Left colon (tissue), 2 donors: ENCODE data around the gene TBC1D5. TPM values are rescaled to one million over a fixed set of nuclear protein-coding genes. Genes with fewer than 3 reads are reported as not detected.
A peak's percentile ranks its signal among the peaks of the same experiment; 100 is the strongest.

Experiments used
- ATAC-seq: fragments of 200-7000 bp; cut with Tn5 transposase; one replicate; pipeline ENCODE4 v1.9.1; 2020; ENCODE audit warnings: mild to moderate bottlenecking, moderate library complexity
- DNase-seq, 2 donors: peaks; one replicate each; pipeline ENCODE4 v3.0.0-alpha.2; 2020
- intact Hi-C, 2 donors: fragments of 100-400 bp; cut with DNase I in 1 of 2; cut with micrococcal nuclease in 1 of 2; formaldehyde crosslinking; loops; one replicate each; pipeline versions ENCODE4 v1.11.2 to v1.14.0; 2022; cut with DNase I, micrococcal nuclease
- total RNA-seq, 2 donors: library from RNA; stranded (reverse); fragmentation: NEBNext Ultra II Directional; extraction: Animal tissue kit (Norgen Biotek cat#: 25700); gene quantifications; one replicate each; pipeline ENCODE4 v1.2.1, GENCODE V29; 2021
- donor health status: DM: no; HTN: no; CAD: no.
- donor health status: DM: yes; HTN: yes; CAD: no.

Gene TBC1D5
- total RNA-seq, 2 donors from 2014 or later, result 32.4 to 34.7 TPM

DNA sequence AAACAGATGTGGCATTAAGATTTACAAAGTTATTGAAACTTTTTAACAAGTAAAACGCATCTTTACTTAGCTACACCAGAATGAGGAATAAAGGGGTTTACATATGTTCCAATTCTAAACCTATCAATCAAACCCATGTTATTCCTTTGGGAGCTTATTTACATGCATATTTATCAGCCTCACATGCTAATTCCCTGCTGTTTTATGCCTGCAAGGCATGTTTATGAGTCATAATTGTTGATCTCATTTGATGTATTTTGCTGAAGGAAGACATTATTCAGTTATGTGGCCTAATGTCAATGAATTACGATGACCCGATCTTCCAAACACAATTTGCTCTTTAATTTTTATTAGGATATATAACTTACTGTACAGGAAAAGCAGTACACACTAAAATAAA lies 272.9 kb downstream of the TBC1D5 start:
- intact Hi-C loops, result no loop called here
- ATAC-seq (no peak), DNase-seq (no peak)

DNA sequence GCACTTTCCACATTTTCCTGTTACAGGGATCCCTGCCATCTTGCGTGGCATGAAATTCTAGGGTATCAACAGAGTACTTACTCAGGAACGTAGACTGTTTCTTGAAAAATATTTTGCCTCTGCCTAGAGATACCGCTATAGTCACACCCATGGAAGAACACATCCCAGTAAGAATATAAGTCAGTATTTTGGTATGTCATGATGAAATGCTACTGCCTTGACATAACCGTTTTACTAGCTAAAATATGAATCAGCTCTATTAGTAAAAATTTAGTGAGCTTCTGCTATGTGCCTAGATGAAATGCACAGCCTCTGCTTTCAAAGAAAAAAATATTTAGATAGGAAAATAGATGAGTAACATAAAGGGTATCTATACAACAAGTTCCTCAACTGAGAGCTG lies 276.4 kb downstream of the TBC1D5 start:
- ATAC-seq (no peak), DNase-seq (no peak)
- intact Hi-C loops, result no loop called here

DNA sequence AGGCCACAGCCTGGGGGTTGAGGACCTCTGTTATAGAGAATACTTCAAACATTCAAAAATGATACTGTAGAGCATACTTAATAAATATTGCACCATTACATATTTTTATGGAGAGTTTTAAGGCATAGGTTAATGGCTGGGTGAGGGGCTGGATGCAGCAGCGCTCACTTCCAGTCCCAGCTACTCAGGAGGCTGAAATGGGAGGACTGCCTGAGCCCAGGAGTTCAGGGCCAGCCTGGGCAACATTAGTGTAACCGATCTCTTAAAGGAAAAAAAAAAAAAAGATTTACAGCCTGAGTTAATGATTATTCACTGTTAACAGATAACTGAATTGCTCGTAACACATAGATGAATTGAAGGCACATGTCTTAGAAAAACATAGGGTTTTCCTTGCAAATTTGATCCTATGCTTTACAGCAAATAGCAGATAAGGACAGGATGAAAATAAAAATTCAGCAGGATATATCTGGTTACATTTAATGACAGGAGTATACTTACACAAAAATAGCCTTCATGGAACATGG lies 282.9 kb downstream of the TBC1D5 start:
- ATAC-seq, result peak; percentile 66
- no peak for DNase-seq
- intact Hi-C loops, result no loop called here

DNA sequence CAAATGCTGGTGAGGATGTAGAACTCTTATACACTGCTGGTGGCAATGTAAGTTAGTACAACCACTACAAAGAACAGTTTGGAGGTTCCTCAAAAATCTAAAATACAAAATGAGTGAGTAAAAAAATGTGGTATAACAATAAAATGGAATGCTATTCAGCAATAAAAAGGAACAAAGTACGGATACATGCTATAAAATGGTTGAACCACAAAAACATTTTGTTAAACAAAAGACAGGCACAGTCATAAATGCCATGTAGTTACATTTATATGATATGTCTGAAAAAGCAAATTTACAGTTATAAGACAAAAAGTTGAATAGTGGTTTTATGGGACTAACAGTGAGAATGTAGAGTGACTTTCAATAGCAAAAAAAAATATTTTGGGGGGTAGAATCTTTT lies 285.8 kb downstream of the TBC1D5 start:
- ATAC-seq, result peak; percentile 70

DNA sequence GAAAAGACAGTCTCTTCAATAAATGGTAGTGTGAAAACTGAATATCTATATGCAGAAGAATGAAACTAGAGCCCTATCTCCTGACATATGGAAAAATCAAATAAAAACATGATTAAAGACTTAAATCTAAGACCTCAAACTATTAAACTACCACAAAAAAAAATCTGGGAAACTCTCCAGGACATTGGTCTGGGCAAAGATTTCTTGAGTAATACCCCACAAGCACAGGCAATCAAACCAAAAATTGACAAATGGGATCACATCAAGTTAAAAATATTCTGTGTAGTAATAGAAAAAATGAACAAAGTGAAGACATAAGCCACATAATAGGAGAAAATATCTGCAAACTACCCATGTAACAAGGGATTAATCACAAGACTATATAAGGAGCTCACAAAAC lies 286.4 kb downstream of the TBC1D5 start:
- ATAC-seq, result no peak
- intact Hi-C loops, result no loop called here
- DNase-seq, result no peak

More for the DNA sequence above, 285.8 kb downstream of the TBC1D5 start:
- DNase-seq, result no peak
- intact Hi-C loops, result no loop called here

DNA sequence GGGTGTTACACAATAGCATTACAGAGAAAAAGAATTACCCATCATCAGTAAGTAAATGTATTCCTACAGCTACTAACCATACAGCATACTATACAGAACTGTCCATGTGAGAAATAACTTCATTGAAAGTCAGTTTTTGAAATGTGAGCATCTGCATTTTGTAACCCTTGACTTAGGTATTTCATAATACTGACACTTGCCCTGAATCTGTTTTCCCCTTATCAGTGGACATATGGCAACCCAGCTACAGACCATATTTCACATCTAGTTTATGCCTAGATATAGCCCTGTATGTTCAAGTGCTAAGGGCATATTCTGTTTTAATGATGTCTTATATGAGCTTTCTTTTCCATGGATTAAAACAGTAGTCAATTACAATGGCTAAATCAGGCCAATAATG lies 297.6 kb downstream of the TBC1D5 start:
- intact Hi-C loops, result no loop called here
- ATAC-seq, result no peak

DNA sequence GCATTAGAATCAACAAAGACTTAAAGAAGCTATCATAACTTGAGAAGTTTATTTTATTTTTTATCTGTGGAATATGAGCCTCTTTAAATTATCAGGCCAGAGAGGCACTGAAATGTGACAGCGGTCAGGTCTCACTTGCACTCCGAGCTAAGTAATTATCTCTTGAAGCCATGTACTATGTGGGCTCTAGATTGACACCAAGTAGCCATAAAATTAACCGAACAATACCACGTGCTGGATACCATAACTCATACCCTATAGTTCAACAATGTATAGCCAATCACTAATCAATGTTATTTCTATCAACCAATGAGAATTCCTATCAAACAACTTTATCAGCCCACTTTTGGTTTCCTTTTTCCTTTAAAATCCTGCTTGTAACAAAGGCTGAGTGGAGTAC lies 299.3 kb downstream of the TBC1D5 start:
- ATAC-seq (no peak), DNase-seq (no peak)
- intact Hi-C loops, result no loop called here

More for the DNA sequence above, 297.6 kb downstream of the TBC1D5 start:
- DNase-seq, result no peak

DNA sequence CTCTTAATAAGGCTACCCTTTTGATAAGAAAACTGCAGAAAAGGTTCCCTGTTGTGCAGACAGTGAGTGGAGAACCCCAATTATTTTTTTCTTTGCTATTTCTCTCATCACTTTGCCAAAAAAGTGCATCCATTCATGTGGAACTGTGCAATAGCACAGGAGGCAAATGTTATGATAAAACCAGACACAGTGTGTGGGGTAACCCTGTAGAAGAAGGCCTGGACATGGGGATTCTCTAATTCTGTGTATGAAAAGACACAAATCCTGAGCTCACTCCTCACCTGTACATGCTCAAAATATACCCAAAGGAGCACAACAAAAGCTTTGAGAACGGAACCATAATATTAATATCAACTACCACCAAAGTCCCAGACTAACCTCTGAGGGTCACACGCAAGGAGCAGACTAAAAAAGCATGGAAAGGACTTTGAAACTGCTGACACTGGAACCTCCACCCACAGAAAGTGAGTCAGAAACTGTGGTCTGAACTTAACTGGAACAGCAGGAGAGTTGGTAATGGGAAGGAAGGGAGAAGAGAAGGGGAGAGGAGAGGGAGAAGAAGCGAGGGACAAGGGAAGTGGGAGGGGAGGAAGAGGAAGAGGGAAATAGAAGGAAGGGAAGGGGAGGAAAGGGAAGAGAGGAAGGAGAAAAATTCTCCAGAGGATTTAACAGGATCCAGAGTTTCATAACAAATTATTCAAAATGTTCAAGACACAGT lies 299.9 kb downstream of the TBC1D5 start:
- no peak for ATAC-seq
- intact Hi-C loops, result no loop called here
- no peak for DNase-seq

DNA sequence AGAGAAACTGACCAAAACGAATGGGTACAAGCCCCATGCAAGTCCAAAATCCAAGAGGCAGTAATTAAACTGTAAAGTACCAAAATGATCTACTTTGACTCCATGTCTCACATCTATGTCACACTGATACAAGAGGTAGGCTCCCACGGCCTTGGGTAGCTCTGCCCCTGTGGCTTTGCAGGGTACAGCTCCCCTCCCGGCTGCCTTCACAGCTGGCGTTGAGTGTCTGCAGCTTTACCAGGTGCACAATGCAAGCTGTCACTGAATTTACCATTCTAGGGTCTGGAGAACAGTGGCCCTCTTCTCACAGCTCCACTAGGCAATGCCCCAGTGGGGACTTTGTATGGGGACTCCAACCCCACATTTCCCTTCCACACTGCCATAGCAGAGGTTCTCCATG lies 308.6 kb downstream of the TBC1D5 start:
- intact Hi-C loops, result loop anchor here in 1 of 2 donors (5.0 kb wide), 1 partner anchor 408 kb away; no protein-coding TSS in a partner anchor
- ATAC-seq, result no peak
- DNase-seq, result no peak

DNA sequence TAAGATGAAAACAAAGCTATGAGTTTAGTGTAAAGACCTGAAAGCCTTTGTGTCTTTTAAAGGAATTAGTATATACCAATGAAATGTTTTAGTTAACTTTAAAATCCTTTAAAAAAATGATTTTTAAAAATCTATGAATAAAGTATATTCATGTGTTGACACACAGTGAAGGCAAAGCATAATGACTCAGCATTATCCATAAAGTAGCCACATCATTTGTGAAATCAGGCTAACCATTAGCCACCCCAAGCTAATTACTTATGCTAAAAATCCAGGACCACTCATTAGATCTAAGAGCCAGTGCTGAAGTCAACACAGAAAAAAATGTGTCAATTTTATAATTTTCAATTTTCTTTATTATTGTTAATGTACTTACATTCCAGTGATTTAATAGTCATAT lies 310.2 kb downstream of the TBC1D5 start:
- no peak for DNase-seq
- ATAC-seq, result no peak
- intact Hi-C loops, result loop anchor here in 1 of 2 donors (5.0 kb wide), 1 partner anchor 410 kb away; no protein-coding TSS in a partner anchor

DNA sequence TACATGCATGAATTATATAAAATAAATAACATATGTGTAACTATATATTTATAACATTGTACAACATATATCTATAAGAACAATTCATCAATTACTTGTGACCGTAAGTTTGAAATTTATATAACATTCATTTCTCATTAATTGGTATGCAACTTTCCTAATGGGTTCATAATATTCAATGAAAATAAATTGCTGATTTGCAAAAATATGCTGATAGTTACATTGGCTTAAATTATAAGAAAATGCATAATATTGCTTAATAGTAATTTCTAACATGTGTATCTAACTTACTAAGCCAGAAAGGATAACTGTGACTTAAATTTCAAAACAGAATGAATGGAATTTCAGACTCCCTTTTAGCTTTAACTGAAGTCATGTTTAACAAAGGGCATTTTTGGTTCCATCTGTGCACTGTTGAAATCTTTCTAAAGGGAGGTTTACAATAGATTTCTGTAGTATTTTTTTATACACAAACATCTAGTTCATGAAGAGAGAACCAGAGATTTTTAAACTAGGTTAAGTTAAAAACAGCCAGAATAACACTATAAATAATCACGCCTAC lies 310.9 kb downstream of the TBC1D5 start:
- intact Hi-C loops, result loop anchor here in 1 of 2 donors (5.0 kb wide), 1 partner anchor 411 kb away; no protein-coding TSS in a partner anchor

DNA sequence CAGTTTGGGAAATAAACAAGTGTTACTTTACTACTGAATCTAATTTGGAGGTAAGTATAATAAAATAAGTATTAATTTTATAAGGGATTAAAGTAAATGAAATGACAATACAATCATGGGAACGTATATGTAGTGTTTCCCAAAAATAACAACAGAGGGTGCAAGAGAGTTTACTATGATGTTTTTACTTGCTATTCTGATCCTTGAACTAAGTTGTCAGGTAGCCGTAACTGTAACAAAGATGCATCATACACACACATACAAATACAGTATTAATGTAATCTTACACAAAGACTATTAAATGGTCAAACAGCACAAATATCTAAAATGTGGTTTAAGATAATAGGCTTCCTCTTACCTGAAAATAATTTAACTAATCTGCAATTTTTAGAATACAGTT lies 311.4 kb downstream of the TBC1D5 start:
- ATAC-seq (peak; percentile 71), DNase-seq (no peak)
- intact Hi-C loops, result loop anchor here in 1 of 2 donors (5.0 kb wide), 1 partner anchor 411 kb away; no protein-coding TSS in a partner anchor

More for the DNA sequence above, 310.9 kb downstream of the TBC1D5 start:
- DNase-seq (no peak), ATAC-seq (no peak)

DNA sequence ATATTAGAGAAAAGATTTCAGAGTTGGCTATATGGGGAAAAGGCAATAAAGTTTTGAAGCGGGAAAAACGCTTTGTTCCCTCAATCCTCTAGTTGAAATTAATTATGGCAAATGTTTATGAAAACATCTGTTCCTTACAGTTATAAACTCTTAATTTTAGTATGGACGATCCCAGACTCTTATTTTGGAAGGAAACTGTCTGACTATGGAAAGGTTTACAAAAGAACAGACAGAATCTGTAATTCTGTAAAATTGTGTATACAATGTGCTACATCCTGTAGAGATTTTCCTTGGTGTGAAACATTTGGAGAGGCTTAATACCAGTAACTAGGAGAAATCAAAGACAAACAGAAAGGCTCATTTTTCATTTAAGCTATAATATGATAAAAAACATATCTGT lies 311.8 kb downstream of the TBC1D5 start:
- DNase-seq (no peak), ATAC-seq (no peak)
- intact Hi-C loops, result loop anchor here in 1 of 2 donors (5.0 kb wide), 1 partner anchor 412 kb away; no protein-coding TSS in a partner anchor

DNA sequence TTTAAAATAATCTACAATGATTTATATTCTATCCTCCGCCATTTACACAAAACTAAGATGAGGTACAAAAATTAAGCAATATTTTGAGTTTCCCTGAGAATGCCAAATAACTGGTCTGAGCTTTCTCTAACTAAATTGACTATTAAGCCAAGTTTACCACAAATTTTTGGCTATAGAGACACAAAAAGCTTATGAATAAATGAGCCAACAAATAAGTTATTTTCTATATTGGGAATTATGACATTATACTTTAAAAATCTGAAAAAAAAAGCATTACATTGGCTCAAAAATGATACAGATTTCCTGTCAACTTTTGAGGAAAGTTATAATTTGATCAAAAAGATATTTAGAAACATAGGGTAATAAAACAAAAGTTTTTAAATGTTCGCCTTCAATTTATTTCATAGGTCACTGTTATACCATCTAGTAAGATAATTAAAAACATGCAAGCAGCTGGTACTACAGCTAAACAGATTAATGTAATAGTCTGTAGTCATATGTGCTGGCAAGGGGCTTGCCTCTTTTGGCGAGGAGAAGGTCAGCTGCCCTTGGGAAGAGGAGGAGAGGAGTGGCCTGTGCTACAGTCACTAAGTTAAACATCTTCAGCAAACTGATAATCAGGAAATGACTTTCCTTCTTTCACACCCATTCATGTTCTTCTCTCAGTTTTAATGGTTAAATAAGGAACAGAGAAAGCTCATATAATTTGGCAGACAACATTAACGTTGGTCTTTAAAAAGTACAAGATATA lies 318.5 kb downstream of the TBC1D5 start:
- DNase-seq, result no peak
- intact Hi-C loops, result no loop called here
- peak; percentile 22 for ATAC-seq

DNA sequence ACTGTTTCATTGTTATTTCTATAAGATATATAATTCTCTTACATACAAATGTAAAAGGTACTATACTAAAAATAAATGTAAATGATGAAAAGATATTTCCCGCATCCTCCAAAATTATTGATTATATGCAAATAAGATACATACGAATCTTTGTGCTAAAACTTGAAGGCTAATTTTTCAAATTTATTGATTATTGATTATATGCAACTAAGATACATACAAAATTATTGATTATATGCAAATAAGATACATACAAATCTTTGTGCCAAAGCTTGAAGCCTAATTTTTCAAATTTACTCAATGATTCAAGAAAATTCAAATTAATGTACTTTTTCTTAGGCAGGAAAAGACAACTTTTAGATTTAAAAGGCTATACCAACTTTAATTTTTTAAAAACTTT lies 319.8 kb downstream of the TBC1D5 start:
- no peak for ATAC-seq
- no peak for DNase-seq
- intact Hi-C loops, result no loop called here

DNA sequence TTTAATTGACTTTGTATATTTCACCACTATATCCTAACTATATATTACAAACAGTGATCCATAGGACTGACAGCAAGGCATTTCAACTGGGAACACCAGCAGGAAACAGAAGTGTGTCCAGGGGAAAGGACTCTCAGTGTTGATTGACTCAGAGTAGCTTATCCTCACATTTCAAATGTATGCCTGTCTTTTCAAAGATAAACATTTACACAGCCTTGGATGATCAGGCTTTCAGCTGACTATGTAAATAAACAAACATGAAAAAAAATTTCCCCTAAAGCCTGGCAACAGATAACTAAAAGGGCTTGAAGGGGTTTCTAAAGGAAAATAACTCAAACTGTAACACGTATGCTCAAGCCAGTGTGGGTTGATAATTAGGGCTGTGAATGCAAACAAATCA lies 321.8 kb downstream of the TBC1D5 start:
- intact Hi-C loops, result no loop called here
- ATAC-seq (peak; percentile 26), DNase-seq (no peak)

DNA sequence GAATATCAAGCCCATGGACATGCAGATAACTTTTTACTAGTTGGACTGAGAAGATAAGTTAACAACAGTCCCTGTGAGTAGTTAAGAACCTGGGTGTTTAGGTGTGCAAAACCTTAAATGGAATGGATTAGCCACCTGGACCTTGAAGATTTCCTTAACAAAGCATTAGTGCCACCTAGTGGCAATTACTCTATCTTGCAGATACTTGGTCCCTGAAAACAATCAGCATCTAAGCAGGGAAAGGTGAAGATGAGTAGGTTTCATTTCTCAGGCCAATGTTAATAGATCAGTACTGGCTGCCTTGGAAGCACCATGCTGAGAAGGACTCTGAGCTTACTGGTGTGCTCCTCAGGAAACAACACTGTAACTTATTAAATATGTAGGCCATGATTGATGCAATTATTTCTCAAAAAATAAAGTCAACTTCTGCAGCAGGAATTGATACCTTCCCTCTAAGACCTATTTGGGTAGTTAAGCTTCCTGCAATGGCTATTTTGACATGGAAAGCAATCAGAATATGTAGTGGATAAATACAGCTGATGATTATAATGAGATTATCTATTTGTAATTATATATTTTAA lies 329.4 kb downstream of the TBC1D5 start:
- no peak for DNase-seq
- peak; percentile 73 for ATAC-seq
- intact Hi-C loops, result loop anchor here in 1 of 2 donors (5.0 to 10.0 kb wide), 2 partner anchors 156 to 818 kb away; no protein-coding TSS in a partner anchor

DNA sequence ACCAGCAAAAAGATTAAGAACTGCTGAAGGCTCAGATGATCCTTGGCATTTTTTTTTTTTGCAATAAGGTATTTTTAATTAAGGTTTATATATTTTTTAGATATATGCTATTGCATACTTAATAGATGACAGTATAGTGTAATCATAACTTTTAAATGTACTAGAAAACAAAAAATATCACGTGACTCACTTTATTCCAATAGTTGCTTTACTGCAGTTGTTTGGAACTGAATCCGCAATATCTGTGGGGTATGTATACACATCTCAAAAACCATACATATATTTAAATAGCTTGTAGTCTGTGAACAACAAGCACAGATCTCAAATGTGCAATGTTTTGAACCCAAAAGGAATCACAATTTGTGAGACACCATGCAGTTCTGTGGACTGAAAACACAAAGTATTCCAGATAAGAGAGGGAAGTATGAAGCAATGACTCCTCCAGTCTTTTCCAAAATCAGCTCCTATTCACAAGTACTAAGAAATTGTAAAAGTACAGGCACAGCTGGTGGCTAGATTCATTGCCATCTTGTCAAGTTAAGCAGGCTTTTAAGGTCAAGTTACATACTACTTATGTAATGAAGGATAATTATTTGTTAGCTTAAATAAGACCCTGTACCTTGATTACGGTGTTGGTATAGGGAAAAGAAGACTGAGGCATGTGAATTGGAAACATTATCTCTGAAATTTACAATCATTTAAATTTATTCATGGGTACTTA lies 331.1 kb downstream of the TBC1D5 start:
- ATAC-seq (no peak), DNase-seq (no peak)
- intact Hi-C loops, result loop anchor here in 1 of 2 donors (5.0 to 10.0 kb wide), 2 partner anchors 154 to 817 kb away; no protein-coding TSS in a partner anchor
